ENCODE data around the gene IDI2.

The IDI2 gene

GRCh38 chr10:985361-985760 lies 40.3 kb downstream of the IDI2 start:
- H3K4me3 ChIP-seq (ENCODE audit: control insufficient read depth, low read depth, low read length): no peak overlapping the region
- DNase-seq (ENCODE audit: low read depth): no peak
- TF ChIP-seq, protein P1, sequence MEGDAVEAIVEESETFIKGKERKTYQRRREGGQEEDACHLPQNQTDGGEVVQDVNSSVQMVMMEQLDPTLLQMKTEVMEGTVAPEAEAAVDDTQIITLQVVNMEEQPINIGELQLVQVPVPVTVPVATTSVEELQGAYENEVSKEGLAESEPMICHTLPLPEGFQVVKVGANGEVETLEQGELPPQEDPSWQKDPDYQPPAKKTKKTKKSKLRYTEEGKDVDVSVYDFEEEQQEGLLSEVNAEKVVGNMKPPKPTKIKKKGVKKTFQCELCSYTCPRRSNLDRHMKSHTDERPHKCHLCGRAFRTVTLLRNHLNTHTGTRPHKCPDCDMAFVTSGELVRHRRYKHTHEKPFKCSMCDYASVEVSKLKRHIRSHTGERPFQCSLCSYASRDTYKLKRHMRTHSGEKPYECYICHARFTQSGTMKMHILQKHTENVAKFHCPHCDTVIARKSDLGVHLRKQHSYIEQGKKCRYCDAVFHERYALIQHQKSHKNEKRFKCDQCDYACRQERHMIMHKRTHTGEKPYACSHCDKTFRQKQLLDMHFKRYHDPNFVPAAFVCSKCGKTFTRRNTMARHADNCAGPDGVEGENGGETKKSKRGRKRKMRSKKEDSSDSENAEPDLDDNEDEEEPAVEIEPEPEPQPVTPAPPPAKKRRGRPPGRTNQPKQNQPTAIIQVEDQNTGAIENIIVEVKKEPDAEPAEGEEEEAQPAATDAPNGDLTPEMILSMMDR (conservative IDR thresholded peaks at IDR 0.05; ENCODE audit: control insufficient read depth, insufficient read depth, low read depth, low read length): no peak

DNA sequence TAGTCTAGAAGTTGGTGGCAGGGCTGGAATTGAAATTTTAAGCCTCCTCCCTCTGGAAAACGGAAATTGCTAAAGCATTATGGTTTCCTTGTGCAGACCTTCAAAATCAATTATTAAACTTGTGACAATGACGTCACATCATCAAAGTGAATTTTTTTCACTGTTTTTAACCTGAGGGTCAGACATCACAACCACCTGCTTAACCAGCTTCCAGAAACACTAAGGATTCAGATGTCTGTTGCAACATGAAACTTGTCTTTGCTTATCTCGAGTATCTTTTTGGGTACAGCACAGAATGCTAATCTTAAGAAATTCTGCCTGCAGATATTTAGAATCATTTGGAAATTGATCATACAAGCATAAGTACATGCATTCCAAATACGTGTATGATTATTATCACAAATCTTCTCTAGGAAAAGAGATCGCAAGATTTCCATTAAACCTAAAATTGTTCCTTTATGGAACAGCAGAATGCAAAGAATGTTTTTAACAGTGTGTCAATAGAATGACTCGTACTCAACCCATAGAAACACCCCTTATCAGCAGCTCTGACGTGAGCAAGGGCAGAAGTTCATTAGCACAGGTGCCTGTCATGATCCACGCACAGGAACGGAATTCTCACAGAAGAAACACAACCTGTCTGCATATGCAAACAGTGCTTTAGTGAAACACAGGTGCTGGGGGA lies 41.5 kb downstream of the IDI2 start:
- peak; percentile 7 for DNase-seq (ENCODE audit: low read depth)
- H3K4me3 ChIP-seq (ENCODE audit: control insufficient read depth, low read depth, low read length): no peak overlapping the region
- TF ChIP-seq, protein P1 (conservative IDR thresholded peaks at IDR 0.05; ENCODE audit: control insufficient read depth, insufficient read depth, low read depth, low read length): no peak

- TF ChIP-seq, protein P1 (conservative IDR thresholded peaks at IDR 0.05; ENCODE audit: control insufficient read depth, insufficient read depth, low read depth, low read length): no peak
- H3K4me3 ChIP-seq (ENCODE audit: control insufficient read depth, low read depth, low read length): no peak overlapping the region
These were observed 42.3 kb downstream of the IDI2 start for GRCh38 chr10:983401-983800.

DNA sequence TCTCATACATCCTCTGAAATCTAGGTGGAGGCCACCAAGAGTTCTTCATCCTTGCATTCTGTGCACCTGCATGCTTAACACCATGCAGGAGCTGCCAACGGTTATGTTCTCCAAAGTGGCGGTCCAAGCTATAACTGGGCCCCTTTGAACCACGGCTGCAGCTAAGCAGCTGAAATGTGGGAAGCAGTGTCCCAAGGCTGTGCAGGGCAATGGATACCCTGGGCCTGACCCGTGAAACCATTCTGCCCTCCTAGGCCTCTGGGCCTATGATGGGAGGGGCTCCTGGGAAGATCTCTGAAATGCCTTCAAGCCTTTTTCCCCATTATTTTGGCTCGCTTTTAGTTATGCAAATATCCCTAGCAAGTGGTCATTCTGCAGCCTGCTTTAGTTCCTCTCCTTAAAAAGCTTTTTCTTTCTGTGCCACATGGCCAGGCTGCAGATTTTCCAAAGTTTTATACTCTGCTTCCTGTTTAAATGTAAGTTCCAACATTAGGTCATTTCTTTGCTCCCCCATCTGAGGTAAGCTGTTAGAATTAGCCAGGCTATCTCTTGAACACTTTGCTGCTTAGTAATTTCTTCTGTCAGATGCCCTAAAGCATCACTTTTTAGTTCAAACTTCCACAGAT lies 45.1 kb downstream of the IDI2 start:
- DNase-seq (ENCODE audit: low read depth): no peak
- no peak overlapping the region for H3K4me3 ChIP-seq (ENCODE audit: control insufficient read depth, low read depth, low read length)

More at GRCh38 chr10:983401-983800, 42.3 kb downstream of the IDI2 start:
- no peak for DNase-seq (ENCODE audit: low read depth)

GRCh38 chr10:978826-979421 lies 46.7 kb downstream of the IDI2 start:
- no peak overlapping the region for H3K4me3 ChIP-seq (ENCODE audit: control insufficient read depth, low read depth, low read length)
- peak; percentile 10 for DNase-seq (ENCODE audit: low read depth)
- TF ChIP-seq, protein P1 (conservative IDR thresholded peaks at IDR 0.05; ENCODE audit: control insufficient read depth, insufficient read depth, low read depth, low read length): no peak

More for the DNA sequence above, 45.1 kb downstream of the IDI2 start:
- TF ChIP-seq, protein P1 (conservative IDR thresholded peaks at IDR 0.05; ENCODE audit: control insufficient read depth, insufficient read depth, low read depth, low read length): no peak

GRCh38 chr10:976316-976715 lies 49.3 kb downstream of the IDI2 start:
- no peak overlapping the region for H3K4me3 ChIP-seq (ENCODE audit: control insufficient read depth, low read depth, low read length)
- DNase-seq (ENCODE audit: low read depth): no peak
- TF ChIP-seq, protein P1 (conservative IDR thresholded peaks at IDR 0.05; ENCODE audit: control insufficient read depth, insufficient read depth, low read depth, low read length): no peak
